ENCODE data around the gene UNC5B. TPM values are rescaled to one million over a fixed set of nuclear protein-coding genes. Genes with fewer than 3 reads are reported as not detected.

UNC5B gene
- total and polyA plus RNA-seq, 4 donors, result 2.9 to 13.0 (median 8.5) TPM

DNA sequence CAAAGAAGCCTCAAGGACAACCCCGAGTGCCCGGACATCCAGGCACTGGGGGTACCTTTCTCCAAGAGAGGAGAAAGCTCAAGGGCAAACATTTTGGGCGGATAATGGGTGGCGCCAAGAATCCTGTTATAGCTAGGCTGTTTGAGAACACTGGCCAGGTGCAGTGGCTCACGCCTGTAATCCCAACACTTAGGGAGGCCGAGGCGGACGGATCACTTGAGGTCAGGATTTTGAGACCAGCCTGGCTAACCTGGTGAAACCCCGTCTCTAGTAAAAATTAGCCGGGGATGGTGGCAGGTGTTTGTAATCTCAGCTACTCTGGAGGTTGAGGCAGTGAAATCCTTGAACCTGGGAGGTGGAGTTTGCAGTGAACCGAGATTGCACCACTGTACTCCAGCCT lies 25.2 kb upstream of the UNC5B start:
- H3K9me3 ChIP-seq (ENCODE audit: control insufficient read depth, low read length), result no peaks in the 10 kb centered on the region
- DNase-seq, result no peak
- WGBS, 2 donors, result 95 to 96% methylated on average over 11 of the region's 11 CpGs
- intact Hi-C loops (cut with DNase I), result no loop called here
- no peak for ATAC-seq (ENCODE audit: low FRiP score)
- H3K4me3 ChIP-seq (ENCODE audit: low read length in 2 of 2), result no peak overlapping the region
- H3K27me3 ChIP-seq (ENCODE audit: control insufficient read depth in 1 of 2, insufficient read depth in 2 of 2, low read length in 1 of 2), result no peaks in the 10 kb centered on the region
- no peaks in the 10 kb centered on the region for H3K4me1 ChIP-seq (ENCODE audit: control insufficient read depth in 1 of 2, insufficient read depth in 2 of 2, low read length in 2 of 2)
- no peak overlapping the region for H3K27ac ChIP-seq (ENCODE audit: low read depth in 1 of 2, low read length in 2 of 2)
- H3K36me3 ChIP-seq (ENCODE audit: control insufficient read depth in 1 of 2, insufficient read depth in 2 of 2, low read length in 1 of 2), result no peaks in the 10 kb centered on the region

DNA sequence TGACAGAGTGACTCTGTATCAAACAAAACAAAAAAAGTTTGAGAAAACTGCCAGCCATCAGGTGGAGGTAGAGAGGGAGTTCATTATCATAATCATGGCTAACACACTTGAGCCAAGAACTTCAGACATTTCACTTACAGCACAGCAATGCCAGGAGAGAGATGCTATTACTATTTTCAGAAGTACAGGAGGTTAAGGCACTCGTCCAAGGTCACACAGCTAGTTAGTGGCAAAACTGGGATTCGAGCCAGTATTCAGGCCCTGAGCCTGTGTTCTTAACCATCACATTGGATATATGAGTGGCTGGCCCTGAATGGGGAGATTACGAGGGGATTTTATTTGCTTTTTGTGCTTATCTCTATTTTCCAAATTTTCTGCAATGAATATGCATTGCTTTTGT lies 24.8 kb upstream of the UNC5B start:
- Histone ChIP-seq H3K4me1 (ENCODE audit: control insufficient read depth in 1 of 2, insufficient read depth in 2 of 2, low read length in 2 of 2) (no peaks in the 10 kb centered on the region), H3K27ac (ENCODE audit: low read depth in 1 of 2, low read length in 2 of 2) (no peak overlapping the region), H3K27me3 (ENCODE audit: control insufficient read depth in 1 of 2, insufficient read depth in 2 of 2, low read length in 1 of 2) (no peaks in the 10 kb centered on the region), H3K36me3 (ENCODE audit: control insufficient read depth in 1 of 2, insufficient read depth in 2 of 2, low read length in 1 of 2) (no peaks in the 10 kb centered on the region), H3K9me3 (ENCODE audit: control insufficient read depth, low read length) (no peaks in the 10 kb centered on the region), H3K4me3 (ENCODE audit: low read length in 2 of 2) (no peak overlapping the region)
- 36 to 66% methylated on average over 3 of the region's 3 CpGs for WGBS, 2 donors
- intact Hi-C loops (cut with DNase I), result no loop called here
- DNase-seq (no peak), ATAC-seq (ENCODE audit: low FRiP score) (peak; percentile 24)

DNA sequence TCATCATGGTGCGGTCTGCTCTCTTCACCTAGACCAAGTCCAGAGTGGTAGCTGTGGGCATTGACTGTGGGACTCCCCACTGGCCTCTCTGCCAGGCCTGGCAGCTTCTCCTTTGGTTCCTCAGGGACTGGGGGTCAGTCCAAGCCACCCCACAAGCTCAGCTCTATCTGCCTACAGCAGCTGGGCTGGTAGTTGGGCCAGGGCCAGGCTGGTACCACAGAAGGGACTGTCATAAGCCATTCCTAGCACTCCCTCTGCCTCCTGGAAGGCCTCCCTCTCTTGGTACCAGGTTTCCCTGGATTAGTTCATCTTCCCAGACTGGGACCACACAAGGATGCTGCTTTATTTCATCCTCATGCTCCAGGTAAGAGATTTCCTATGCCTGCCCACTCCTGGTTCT lies 24.2 kb upstream of the UNC5B start:
- intact Hi-C loops (cut with DNase I), result no loop called here
- no peak for DNase-seq
- Histone ChIP-seq H3K9me3 (ENCODE audit: control insufficient read depth, low read length) (no peaks in the 10 kb centered on the region), H3K36me3 (ENCODE audit: control insufficient read depth in 1 of 2, insufficient read depth in 2 of 2, low read length in 1 of 2) (no peaks in the 10 kb centered on the region), H3K27me3 (ENCODE audit: control insufficient read depth in 1 of 2, insufficient read depth in 2 of 2, low read length in 1 of 2) (no peaks in the 10 kb centered on the region), H3K4me1 (ENCODE audit: control insufficient read depth in 1 of 2, insufficient read depth in 2 of 2, low read length in 2 of 2) (no peaks in the 10 kb centered on the region), H3K4me3 (ENCODE audit: low read length in 2 of 2) (no peak overlapping the region), H3K27ac (ENCODE audit: low read depth in 1 of 2, low read length in 2 of 2) (no peak overlapping the region)
- peak; percentile 42 for ATAC-seq (ENCODE audit: low FRiP score)
- WGBS, 2 donors, result 86 to 100% methylated on average over 1 of the region's 1 CpG

- H3K9me3 ChIP-seq (ENCODE audit: control insufficient read depth, low read length), result peaks cover 2% of the 10 kb centered on the region
- H3K4me3 ChIP-seq (ENCODE audit: low read length in 2 of 2), result no peak overlapping the region
- DNase-seq (no peak), ATAC-seq (ENCODE audit: low FRiP score) (no peak)
- no peak overlapping the region for H3K27ac ChIP-seq (ENCODE audit: low read depth in 1 of 2, low read length in 2 of 2)
- WGBS, 2 donors, result 64 to 72% methylated on average over 4 of the region's 4 CpGs
- no peaks in the 10 kb centered on the region for H3K36me3 ChIP-seq (ENCODE audit: control insufficient read depth in 1 of 2, insufficient read depth in 2 of 2, low read length in 1 of 2)
- no peaks in the 10 kb centered on the region for H3K4me1 ChIP-seq (ENCODE audit: control insufficient read depth in 1 of 2, insufficient read depth in 2 of 2, low read length in 2 of 2)
- intact Hi-C loops (cut with DNase I), result no loop called here
- H3K27me3 ChIP-seq (ENCODE audit: control insufficient read depth in 1 of 2, insufficient read depth in 2 of 2, low read length in 1 of 2), result no peaks in the 10 kb centered on the region
Measured at GRCh38 chr10:71191019-71191418, 21.4 kb upstream of the UNC5B start.

DNA sequence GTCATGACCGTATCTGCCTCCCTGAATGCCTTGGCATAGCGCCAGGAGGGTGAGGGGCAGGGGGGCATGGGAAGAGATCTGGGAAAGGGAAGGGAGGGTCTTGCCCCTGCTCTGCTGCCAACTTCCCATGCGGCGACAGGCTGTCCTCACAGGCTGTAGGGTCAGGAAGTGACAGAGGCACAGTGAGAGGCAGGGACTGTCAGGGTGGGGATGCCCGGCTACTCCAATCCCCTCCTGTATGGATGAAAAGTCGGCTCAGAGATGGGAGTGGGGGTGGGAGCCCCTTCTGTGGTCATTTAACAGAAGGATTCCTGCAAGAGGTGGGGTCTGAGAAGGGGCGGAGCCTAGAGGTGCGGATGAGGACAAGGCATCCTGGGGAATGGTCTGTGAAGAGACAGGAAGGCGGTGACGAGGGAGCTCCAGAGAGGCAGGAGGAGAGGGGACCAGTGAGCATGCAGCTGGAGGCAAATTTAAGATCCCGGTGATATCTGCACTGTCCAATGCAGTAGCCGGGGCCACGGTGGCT lies 20.8 kb upstream of the UNC5B start:
- Histone ChIP-seq H3K4me1 (ENCODE audit: control insufficient read depth in 1 of 2, insufficient read depth in 2 of 2, low read length in 2 of 2) (no peaks in the 10 kb centered on the region), H3K27ac (ENCODE audit: low read depth in 1 of 2, low read length in 2 of 2) (no peak overlapping the region), H3K9me3 (ENCODE audit: control insufficient read depth, low read length) (peaks cover 5% of the 10 kb centered on the region), H3K4me3 (ENCODE audit: low read length in 2 of 2) (no peak overlapping the region), H3K27me3 (ENCODE audit: control insufficient read depth in 1 of 2, insufficient read depth in 2 of 2, low read length in 1 of 2) (no peaks in the 10 kb centered on the region), H3K36me3 (ENCODE audit: control insufficient read depth in 1 of 2, insufficient read depth in 2 of 2, low read length in 1 of 2) (no peaks in the 10 kb centered on the region)
- 42 to 50% methylated on average over 13 of the region's 13 CpGs for WGBS, 2 donors
- DNase-seq (no peak), ATAC-seq (ENCODE audit: low FRiP score) (no peak)
- intact Hi-C loops (cut with DNase I), result no loop called here

GRCh38 chr10:71193516-71193915 lies 18.9 kb upstream of the UNC5B start:
- DNase-seq (no peak), ATAC-seq (ENCODE audit: low FRiP score) (no peak)
- Histone ChIP-seq H3K36me3 (ENCODE audit: control insufficient read depth in 1 of 2, insufficient read depth in 2 of 2, low read length in 1 of 2) (no peaks in the 10 kb centered on the region), H3K4me3 (ENCODE audit: low read length in 2 of 2) (no peak overlapping the region), H3K27me3 (ENCODE audit: control insufficient read depth in 1 of 2, insufficient read depth in 2 of 2, low read length in 1 of 2) (no peaks in the 10 kb centered on the region), H3K4me1 (ENCODE audit: control insufficient read depth in 1 of 2, insufficient read depth in 2 of 2, low read length in 2 of 2) (no peaks in the 10 kb centered on the region), H3K9me3 (ENCODE audit: control insufficient read depth, low read length) (peaks cover 12% of the 10 kb centered on the region), H3K27ac (ENCODE audit: low read depth in 1 of 2, low read length in 2 of 2) (no peak overlapping the region)
- WGBS, 2 donors, result 94% methylated on average over 3 of the region's 3 CpGs
- intact Hi-C loops (cut with DNase I), result no loop called here

- Histone ChIP-seq H3K36me3 (ENCODE audit: control insufficient read depth in 1 of 2, insufficient read depth in 2 of 2, low read length in 1 of 2) (no peaks in the 10 kb centered on the region), H3K27me3 (ENCODE audit: control insufficient read depth in 1 of 2, insufficient read depth in 2 of 2, low read length in 1 of 2) (no peaks in the 10 kb centered on the region), H3K9me3 (ENCODE audit: control insufficient read depth, low read length) (peaks cover 15% of the 10 kb centered on the region), H3K27ac (ENCODE audit: low read depth in 1 of 2, low read length in 2 of 2) (no peak overlapping the region), H3K4me1 (ENCODE audit: control insufficient read depth in 1 of 2, insufficient read depth in 2 of 2, low read length in 2 of 2) (no peaks in the 10 kb centered on the region), H3K4me3 (ENCODE audit: low read length in 2 of 2) (no peak overlapping the region)
- ATAC-seq (ENCODE audit: low FRiP score), result no peak
- DNase-seq, result no peak
- intact Hi-C loops (cut with DNase I), result no loop called here
Measured at GRCh38 chr10:71197955-71198354, 14.4 kb upstream of the UNC5B start.

DNA sequence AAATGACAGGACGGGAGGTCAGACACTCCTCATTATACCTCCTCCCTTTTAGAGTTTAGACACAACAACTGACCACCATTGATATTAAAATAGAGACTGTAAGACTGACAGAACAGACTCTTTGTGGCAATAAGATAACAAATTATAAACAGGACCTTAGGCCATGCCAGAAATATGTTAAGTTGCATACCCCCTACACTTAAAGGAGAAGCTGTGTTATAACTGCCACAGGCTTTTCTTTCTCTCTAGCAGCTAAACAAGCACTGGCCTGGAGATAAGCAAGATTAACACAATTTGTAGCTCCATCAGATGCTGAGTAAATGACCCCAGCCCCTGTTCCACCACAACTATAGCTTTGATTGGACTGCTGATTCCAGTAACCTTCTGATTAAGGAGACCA lies 10.5 kb upstream of the UNC5B start:
- H3K36me3 ChIP-seq (ENCODE audit: control insufficient read depth in 1 of 2, insufficient read depth in 2 of 2, low read length in 1 of 2), result no peaks in the 10 kb centered on the region
- H3K27ac ChIP-seq (ENCODE audit: low read depth in 1 of 2, low read length in 2 of 2), result no peak overlapping the region
- 93 to 94% methylated on average over 1 of the region's 1 CpG for WGBS, 2 donors
- DNase-seq (no peak), ATAC-seq (ENCODE audit: low FRiP score) (no peak)
- H3K4me3 ChIP-seq (ENCODE audit: low read length in 2 of 2), result no peak overlapping the region
- intact Hi-C loops (cut with DNase I), result no loop called here
- H3K9me3 ChIP-seq (ENCODE audit: control insufficient read depth, low read length), result peaks cover 7% of the 10 kb centered on the region
- no peaks in the 10 kb centered on the region for H3K4me1 ChIP-seq (ENCODE audit: control insufficient read depth in 1 of 2, insufficient read depth in 2 of 2, low read length in 2 of 2)
- no peaks in the 10 kb centered on the region for H3K27me3 ChIP-seq (ENCODE audit: control insufficient read depth in 1 of 2, insufficient read depth in 2 of 2, low read length in 1 of 2)

GRCh38 chr10:71202314-71202713 lies 10.1 kb upstream of the UNC5B start:
- no peak overlapping the region for H3K27ac ChIP-seq (ENCODE audit: low read depth in 1 of 2, low read length in 2 of 2)
- no peak overlapping the region for H3K4me3 ChIP-seq (ENCODE audit: low read length in 2 of 2)
- ATAC-seq (ENCODE audit: low FRiP score), result no peak
- WGBS, 2 donors, result 94 to 95% methylated on average over 1 of the region's 1 CpG
- H3K36me3 ChIP-seq (ENCODE audit: control insufficient read depth in 1 of 2, insufficient read depth in 2 of 2, low read length in 1 of 2), result no peaks in the 10 kb centered on the region
- peaks cover 4% of the 10 kb centered on the region for H3K9me3 ChIP-seq (ENCODE audit: control insufficient read depth, low read length)
- H3K4me1 ChIP-seq (ENCODE audit: control insufficient read depth in 1 of 2, insufficient read depth in 2 of 2, low read length in 2 of 2), result no peaks in the 10 kb centered on the region
- no peak for DNase-seq
- intact Hi-C loops (cut with DNase I), result no loop called here
- H3K27me3 ChIP-seq (ENCODE audit: control insufficient read depth in 1 of 2, insufficient read depth in 2 of 2, low read length in 1 of 2), result no peaks in the 10 kb centered on the region
